Glomerular endothelial cell (primary cell): ENCODE data around the gene POU2F3. TPM values are rescaled to one million over a fixed set of nuclear protein-coding genes. Genes with fewer than 3 reads are reported as not detected.
A peak's percentile ranks its signal among the peaks of the same experiment; 100 is the strongest.

ENCODE experiments used
- DNase-seq: peaks from one replicate; pipeline ENCODE4 v3.0.0-alpha.2; 2011; ENCODE audit warnings: low read depth, low spot score; ENCODE audit errors: extremely low read depth
- total RNA-seq: library from RNA; depleted of rRNA; stranded (reverse); fragments of >200 nt; gene quantifications from 2 replicates; pipeline ENCODE4 v1.2.3, GENCODE V29; 2015

Gene POU2F3
- total RNA-seq, 1 donor from 2014 or later, result not detected

- no peak for DNase-seq
Observed at GRCh38 chr11:120308081-120308480, 68.1 kb downstream of the POU2F3 start.

DNA sequence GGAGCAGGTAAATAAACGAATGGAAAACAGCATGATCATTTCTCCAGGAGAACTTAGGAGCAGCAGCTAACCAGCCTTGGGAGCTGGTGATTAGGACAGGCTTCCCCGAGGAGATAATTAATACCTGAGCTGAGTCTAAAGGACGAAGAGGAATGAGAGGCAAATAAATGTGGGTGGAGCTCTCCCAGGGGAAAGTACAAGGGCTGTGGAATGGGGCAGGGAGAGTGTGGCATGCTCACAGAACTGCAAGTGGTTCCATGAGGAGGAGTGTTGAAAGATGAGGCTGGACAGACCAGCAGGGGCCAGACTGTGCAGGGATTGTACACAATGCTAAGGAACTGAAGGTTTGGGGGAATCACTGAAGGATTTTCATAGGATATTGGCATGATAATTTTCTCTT lies 70.9 kb downstream of the POU2F3 start:
- DNase-seq, result no peak

GRCh38 chr11:120314861-120315260 lies 74.9 kb downstream of the POU2F3 start:
- no peak for DNase-seq

- no peak for DNase-seq
Observed at GRCh38 chr11:120316880-120317688, 77.1 kb downstream of the POU2F3 start.

- no peak for DNase-seq
Observed at GRCh38 chr11:120317689-120318480, 77.9 kb downstream of the POU2F3 start.

- no peak for DNase-seq
Observed at GRCh38 chr11:120318906-120319305, 79.0 kb downstream of the POU2F3 start.

GRCh38 chr11:120324932-120325810 lies 85.2 kb downstream of the POU2F3 start, which contains the start of gene TLCD5:
Gene TLCD5 (plus strand): TSS chr11:120325299. CDS start chr11:120327442, 2,143 bp downstream.
- no peak for DNase-seq

DNA sequence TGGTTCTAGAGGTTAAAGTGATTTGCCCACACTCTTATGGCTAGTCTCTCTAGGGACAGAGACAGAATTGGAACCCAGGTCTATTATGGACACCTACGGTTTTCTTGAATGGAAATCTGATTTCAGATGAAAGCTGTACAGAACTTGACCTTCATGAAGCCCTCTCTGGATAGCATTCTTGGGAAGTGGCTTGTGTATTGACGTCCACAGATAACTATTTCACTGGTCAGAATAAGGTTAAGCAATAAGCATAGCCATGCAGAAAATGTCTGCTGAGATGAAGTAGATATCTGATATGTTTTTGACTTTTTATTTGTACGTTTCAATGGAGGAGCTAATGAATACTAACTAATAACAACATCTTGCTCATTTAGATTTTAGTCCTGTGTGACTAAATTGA lies 86.3 kb downstream of the POU2F3 start:
- DNase-seq, result no peak

GRCh38 chr11:120326845-120327281 lies 86.9 kb downstream of the POU2F3 start:
- no peak for DNase-seq

GRCh38 chr11:120327311-120327710 lies 87.4 kb downstream of the POU2F3 start:
- no peak for DNase-seq

GRCh38 chr11:120329556-120329955 lies 89.6 kb downstream of the POU2F3 start:
- DNase-seq, result no peak

DNA sequence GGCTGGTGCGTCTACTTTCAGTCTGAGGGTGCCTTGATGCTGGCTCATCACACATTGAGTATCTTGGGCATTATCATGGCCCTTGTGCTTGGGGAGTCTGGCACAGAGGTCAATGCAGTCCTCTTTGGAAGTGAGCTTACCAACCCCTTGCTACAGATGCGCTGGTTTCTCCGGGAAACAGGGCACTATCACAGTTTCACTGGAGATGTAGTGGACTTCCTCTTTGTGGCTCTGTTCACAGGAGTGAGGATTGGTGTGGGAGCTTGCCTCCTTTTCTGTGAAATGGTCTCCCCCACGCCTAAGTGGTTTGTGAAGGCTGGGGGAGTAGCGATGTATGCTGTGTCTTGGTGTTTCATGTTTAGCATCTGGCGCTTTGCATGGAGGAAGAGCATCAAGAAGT lies 90.1 kb downstream of the POU2F3 start:
- DNase-seq, result no peak

DNA sequence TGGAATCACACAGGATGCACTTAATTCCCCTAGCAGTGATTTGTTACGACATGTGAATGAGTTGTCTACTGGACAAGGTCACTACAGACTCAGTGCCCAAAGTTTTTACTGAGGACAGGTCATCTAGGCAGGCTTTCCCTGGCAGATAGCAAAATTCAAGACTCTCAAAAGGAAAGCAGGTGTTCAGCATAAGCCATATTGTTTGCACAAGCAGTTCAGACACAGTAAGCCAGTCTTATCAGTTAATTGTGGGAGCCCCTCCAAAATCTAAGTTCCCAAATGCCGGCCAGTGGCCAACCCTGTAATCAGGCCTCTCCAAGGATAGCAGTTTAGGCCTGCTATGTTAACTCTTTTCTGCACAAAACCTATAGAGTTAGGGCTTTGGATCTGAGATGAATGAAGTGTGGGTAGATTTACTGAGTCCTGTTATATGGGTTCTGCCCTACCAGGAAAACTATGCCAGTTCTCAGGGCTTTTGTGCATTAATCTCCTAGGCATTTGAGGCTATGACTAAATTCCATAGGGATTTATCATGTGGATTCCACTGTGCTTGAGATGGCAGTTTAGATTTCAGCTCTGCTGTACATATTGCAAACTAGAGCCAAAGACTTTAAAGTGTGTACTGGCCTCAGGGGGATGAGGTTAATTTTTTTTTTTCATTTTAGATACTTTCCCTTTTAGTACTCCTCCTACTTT lies 91.5 kb downstream of the POU2F3 start:
- no peak for DNase-seq

DNA sequence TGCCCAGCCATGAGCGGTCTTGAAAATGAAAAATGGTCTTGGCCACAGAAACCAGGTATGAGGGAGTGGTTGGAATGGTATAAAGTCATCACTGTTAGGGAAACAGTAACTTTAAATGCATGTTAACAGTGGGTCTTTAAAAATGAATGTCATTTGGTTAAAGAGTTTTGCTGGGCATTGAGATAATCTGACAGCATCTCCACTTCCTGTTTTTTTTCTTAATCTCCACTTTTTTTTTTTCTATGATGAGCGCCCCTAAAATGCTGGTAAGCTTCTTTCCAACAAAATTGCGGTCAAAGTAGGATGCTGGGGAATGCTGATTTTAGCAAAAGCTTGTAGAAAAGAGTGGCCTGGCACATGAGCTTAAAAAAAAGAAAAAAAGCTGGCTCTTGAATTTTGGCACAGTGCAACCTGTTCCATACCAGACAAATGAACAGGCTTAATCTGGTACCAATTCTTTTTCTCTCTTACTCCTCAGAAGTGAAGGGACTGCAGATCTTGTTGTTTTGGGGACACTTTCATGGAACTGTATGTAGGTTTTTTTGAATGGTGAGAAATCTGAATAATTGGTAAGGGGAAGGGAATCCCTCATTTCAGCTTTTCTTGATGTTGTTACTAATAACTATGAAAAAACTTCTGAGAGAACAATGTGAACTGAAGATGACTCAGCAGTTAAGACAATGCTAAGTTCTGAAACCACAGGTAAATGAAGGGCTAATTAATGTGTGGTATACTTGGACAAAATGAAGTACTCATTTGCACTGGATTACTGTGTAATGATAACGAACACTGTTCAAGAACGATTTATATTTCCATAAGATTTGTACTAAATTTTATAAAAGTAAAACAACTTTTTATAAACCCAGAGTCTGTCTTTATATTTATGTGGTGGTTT lies 93.1 kb downstream of the POU2F3 start:
- DNase-seq, result no peak

DNA sequence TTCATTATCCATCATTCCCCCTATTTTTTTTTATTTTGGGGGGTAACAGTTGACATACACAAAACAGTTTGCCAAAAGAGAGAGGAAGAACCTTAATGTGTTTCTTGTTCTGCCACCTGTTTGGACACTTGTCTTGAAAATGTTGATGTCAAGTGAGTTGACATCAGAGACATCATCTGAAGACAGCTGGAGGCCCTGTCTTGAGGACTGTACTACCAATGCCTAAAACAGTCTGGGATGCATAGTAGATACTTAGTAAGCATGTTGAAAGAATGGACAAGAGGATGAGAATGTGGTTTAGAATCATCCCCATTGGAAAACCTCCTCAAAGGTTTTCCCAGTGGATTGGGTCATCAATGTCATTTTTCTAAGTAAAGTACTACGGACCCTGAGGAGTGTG lies 93.9 kb downstream of the POU2F3 start:
- DNase-seq, result no peak

GRCh38 chr11:120334332-120334731 lies 94.4 kb downstream of the POU2F3 start:
- no peak for DNase-seq

- DNase-seq, result peak; percentile 78
Observed at GRCh38 chr11:120334894-120335462, 95.0 kb downstream of the POU2F3 start.

GRCh38 chr11:120335556-120335907 lies 95.6 kb downstream of the POU2F3 start:
- DNase-seq, result no peak
